ENCODE results near the gene LOXL1.
"Not testable (repeated sequence)": the region's sequence is repeated elsewhere in the genome, so short reads cannot be mapped to it uniquely, and the experiment has no call there.

The LOXL1 gene

GRCh38 chr15:73923156-73923487, 3.1 kb upstream of the LOXL1 start:
- no peak for DNase-seq

- no peak for DNase-seq
Observed at GRCh38 chr15:73923488-73924164, 2.6 kb upstream of the LOXL1 start.

- peak in 2 of 4 experiments; percentile 25 to 28 for DNase-seq
Observed at GRCh38 chr15:73924171-73924921, 1.9 kb upstream of the LOXL1 start.

- no peak for DNase-seq
Observed at GRCh38 chr15:73925848-73926218, 429 bp upstream of the LOXL1 start.

GRCh38 chr15:73927003-73927475, 777 bp downstream of the LOXL1 start:
- DNase-seq, result peak in 1 of 4 experiments; percentile 42

- peak in 3 of 4 experiments; percentile 13 to 66 (median 37) for DNase-seq
Observed at GRCh38 chr15:73927476-73928240, 1.4 kb downstream of the LOXL1 start.

GRCh38 chr15:73928241-73928579, 1.9 kb downstream of the LOXL1 start:
- no peak for DNase-seq

- DNase-seq, result no peak
Observed at GRCh38 chr15:73928971-73929627, 2.8 kb downstream of the LOXL1 start.

- no peak for DNase-seq
Observed at GRCh38 chr15:73930371-73930770, 4.1 kb downstream of the LOXL1 start.

- DNase-seq, result no peak
Observed at GRCh38 chr15:73930790-73931281, 4.6 kb downstream of the LOXL1 start.

GRCh38 chr15:73931441-73931840, 5.2 kb downstream of the LOXL1 start:
- DNase-seq, result no peak

GRCh38 chr15:73932381-73933191, 6.3 kb downstream of the LOXL1 start:
- DNase-seq, result no peak

- DNase-seq, result no peak
Observed at GRCh38 chr15:73934281-73934680, 8.0 kb downstream of the LOXL1 start.

GRCh38 chr15:73935547-73935946, 9.3 kb downstream of the LOXL1 start:
- DNase-seq, result no peak

- peak in 1 of 4 experiments; percentile 20 for DNase-seq
Observed at GRCh38 chr15:73936181-73936580, 9.9 kb downstream of the LOXL1 start.

- DNase-seq, result no peak
Observed at GRCh38 chr15:73936588-73937290, 10.5 kb downstream of the LOXL1 start.

- no peak for DNase-seq
Observed at GRCh38 chr15:73937296-73937695, 11.0 kb downstream of the LOXL1 start.

GRCh38 chr15:73937726-73938125, 11.5 kb downstream of the LOXL1 start:
- no peak for DNase-seq

- not testable (repeated sequence) for DNase-seq
Observed at GRCh38 chr15:73938516-73938915, 12.3 kb downstream of the LOXL1 start.

- DNase-seq, result no peak
Observed at GRCh38 chr15:73939138-73939537, 12.9 kb downstream of the LOXL1 start.
